Esophagus (tissue), 2 donors: ENCODE data around the gene CENPM. TPM values are rescaled to one million over a fixed set of nuclear protein-coding genes. Genes with fewer than 3 reads are reported as not detected.

Experiments used
- H3K27ac ChIP-seq, 2 donors: one replicate each; pipeline ENCODE4 v1.5.1; 2013; ENCODE audit warnings: low read depth in 2 of 2, mild to moderate bottlenecking in 2 of 2, inconsistent platforms in 1 of 2, low read length in 1 of 2, moderate library complexity in 1 of 2
- H3K27me3 ChIP-seq, 2 donors: one replicate each; pipeline ENCODE4 v1.6.1; 2013; ENCODE audit warnings: low read length in 2 of 2, control low read depth in 1 of 2, mild to moderate bottlenecking in 1 of 2; ENCODE audit not compliant: insufficient read depth in 2 of 2, control insufficient read depth in 1 of 2
- H3K36me3 ChIP-seq, 2 donors: one replicate each; pipeline ENCODE4 v1.6.1; 2013; ENCODE audit warnings: low read length in 1 of 2; ENCODE audit not compliant: control insufficient read depth in 2 of 2, insufficient read depth in 2 of 2
- H3K4me1 ChIP-seq, 2 donors: one replicate each; pipeline ENCODE4 v1.6.1; 2013; ENCODE audit warnings: low read length in 1 of 2; ENCODE audit not compliant: control insufficient read depth in 2 of 2, insufficient read depth in 2 of 2
- H3K4me3 ChIP-seq, 2 donors: one replicate each; pipeline ENCODE4 v1.5.1; 2013; ENCODE audit warnings: low read length in 2 of 2, mild to moderate bottlenecking in 2 of 2, low read depth in 1 of 2, moderate library complexity in 1 of 2
- H3K9me3 ChIP-seq, 2 donors: one replicate each; pipeline ENCODE4 v1.6.1; 2013; ENCODE audit warnings: mild to moderate bottlenecking in 2 of 2, low read depth in 1 of 2, low read length in 1 of 2, moderate library complexity in 1 of 2; ENCODE audit not compliant: control insufficient read depth in 2 of 2, insufficient read depth in 1 of 2
- WGBS, 2 donors: extraction: QIAGEN DNeasy Blood & Tissue Kit; methylation state at CpG; one replicate each; pipeline ENCODE4 v1.1.7; 2013; 5-methylcytosine and 5-hydroxymethylcytosine counted together
- polyA plus RNA-seq, 2 donors: library from polyadenylated mRNA; stranded (reverse); fragments of 200-250 nt; gene quantifications; one replicate each; pipeline ENCODE4 v1.2.3, GENCODE V29; 2013
- donor health status: healthy with polysubstance abuse.
- donor health status: Bipolar disorder and iron deficiency.

CENPM gene
- polyA plus RNA-seq, 2 donors = 16.5 to 18.8 TPM

GRCh38 chr22:41948142-41948541, 1.2 kb upstream of the CENPM start:
- H3K9me3 ChIP-seq = no peaks in the 10 kb centered on the region
- no peaks in the 10 kb centered on the region for H3K36me3 ChIP-seq
- no peaks in the 10 kb centered on the region for H3K27me3 ChIP-seq
- no peak overlapping the region for H3K27ac ChIP-seq
- H3K4me3 ChIP-seq = no peak overlapping the region
- peaks cover 0 to 8% of the 10 kb centered on the region in 2 donors for H3K4me1 ChIP-seq
- WGBS, 2 donors = 93 to 94% methylated on average over 2 of the region's 2 CpGs

- no peak overlapping the region for H3K27ac ChIP-seq
- peaks cover 0 to 8% of the 10 kb centered on the region in 2 donors for H3K4me1 ChIP-seq
- no peaks in the 10 kb centered on the region for H3K27me3 ChIP-seq
- 70 to 72% methylated on average over 20 to 21 of the region's 21 CpGs for WGBS, 2 donors
- no peaks in the 10 kb centered on the region for H3K36me3 ChIP-seq
- H3K9me3 ChIP-seq = no peaks in the 10 kb centered on the region
- no peak overlapping the region for H3K4me3 ChIP-seq
Observed at GRCh38 chr22:41947424-41948080, 600 bp upstream of the CENPM start.

GRCh38 chr22:41943661-41944209, 3.2 kb downstream of the CENPM start:
- 57 to 61% methylated on average over 9 of the region's 9 CpGs for WGBS, 2 donors
- Histone ChIP-seq H3K4me3 (no peak overlapping the region), H3K27ac (peak overlapping the region in 1 of 2 donors; percentile 77)

GRCh38 chr22:41940832-41941765, 5.9 kb downstream of the CENPM start:
- WGBS, 2 donors = 43 to 44% methylated on average over 13 of the region's 13 CpGs
- Histone ChIP-seq H3K4me1 (peaks cover 0 to 20% of the 10 kb centered on the region in 2 donors), H3K27ac (peak overlapping the region; percentile 87 to 96), H3K36me3 (peaks cover 0 to 3% of the 10 kb centered on the region in 2 donors), H3K27me3 (no peaks in the 10 kb centered on the region), H3K9me3 (no peaks in the 10 kb centered on the region), H3K4me3 (no peak overlapping the region)

More at GRCh38 chr22:41943661-41944209, 3.2 kb downstream of the CENPM start:
- Histone ChIP-seq H3K9me3 (no peaks in the 10 kb centered on the region), H3K27me3 (no peaks in the 10 kb centered on the region), H3K4me1 (peaks cover 0 to 21% of the 10 kb centered on the region in 2 donors), H3K36me3 (peaks cover 0 to 3% of the 10 kb centered on the region in 2 donors)

GRCh38 chr22:41939981-41940831, 6.7 kb downstream of the CENPM start:
- H3K27ac ChIP-seq = peak overlapping the region; percentile 87 to 96
- no peak overlapping the region for H3K4me3 ChIP-seq
- peaks cover 0 to 3% of the 10 kb centered on the region in 2 donors for H3K36me3 ChIP-seq
- no peaks in the 10 kb centered on the region for H3K27me3 ChIP-seq
- peaks cover 0 to 15% of the 10 kb centered on the region in 2 donors for H3K4me1 ChIP-seq
- WGBS, 2 donors = 68 to 69% methylated on average over 13 of the region's 13 CpGs
- H3K9me3 ChIP-seq = no peaks in the 10 kb centered on the region

GRCh38 chr22:41936894-41937169, 10.1 kb downstream of the CENPM start:
- WGBS, 2 donors = 90 to 93% methylated on average over 2 of the region's 2 CpGs
- Histone ChIP-seq H3K27me3 (no peaks in the 10 kb centered on the region), H3K4me3 (no peak overlapping the region), H3K9me3 (no peaks in the 10 kb centered on the region), H3K27ac (no peak overlapping the region), H3K4me1 (peaks cover 0 to 15% of the 10 kb centered on the region in 2 donors), H3K36me3 (peaks cover 0 to 3% of the 10 kb centered on the region in 2 donors)

- H3K27me3 ChIP-seq = no peaks in the 10 kb centered on the region
- WGBS, 2 donors = 92 to 94% methylated on average over 9 of the region's 9 CpGs
Observed at GRCh38 chr22:41935509-41935908, 11.4 kb downstream of the CENPM start.

GRCh38 chr22:41935015-41935351, 12.0 kb downstream of the CENPM start:
- no peaks in the 10 kb centered on the region for H3K9me3 ChIP-seq
- H3K4me1 ChIP-seq = peaks cover 0 to 8% of the 10 kb centered on the region in 2 donors
- H3K4me3 ChIP-seq = no peak overlapping the region
- H3K27ac ChIP-seq = no peak overlapping the region
- peaks cover 0 to 2% of the 10 kb centered on the region in 2 donors for H3K36me3 ChIP-seq
- 87 to 96% methylated on average over 4 of the region's 4 CpGs for WGBS, 2 donors
- no peaks in the 10 kb centered on the region for H3K27me3 ChIP-seq

More at GRCh38 chr22:41935509-41935908, 11.4 kb downstream of the CENPM start:
- no peak overlapping the region for H3K27ac ChIP-seq
- peaks cover 0 to 8% of the 10 kb centered on the region in 2 donors for H3K4me1 ChIP-seq
- no peak overlapping the region for H3K4me3 ChIP-seq
- H3K36me3 ChIP-seq = peaks cover 0 to 3% of the 10 kb centered on the region in 2 donors
- no peaks in the 10 kb centered on the region for H3K9me3 ChIP-seq
